KOPT-K1 (cell line): ENCODE data around the gene PTRH1.

Experiments used
- H3K27ac ChIP-seq: fragments of 200-600 bp; sonication (generic); 2 replicates; pipeline ENCODE4 v1.5.1; 2016; ENCODE audit warnings: antibody characterized with exemption, mild to moderate bottlenecking, low read depth, low read length; ENCODE audit not compliant: poor library complexity, severe bottlenecking
- H3K36me3 ChIP-seq: fragments of 200-600 bp; sonication (generic); 2 replicates; pipeline ENCODE4 v1.5.1; 2017; ENCODE audit warnings: antibody characterized with exemption, mild to moderate bottlenecking, low read length, moderate library complexity; ENCODE audit not compliant: insufficient read depth
- H3K9me3 ChIP-seq: fragments of 200-600 bp; sonication (generic); 2 replicates; pipeline ENCODE4 v1.5.1; 2017; ENCODE audit warnings: antibody characterized with exemption, low read length, mild to moderate bottlenecking; ENCODE audit not compliant: insufficient read depth, poor library complexity, severe bottlenecking

PTRH1 gene

DNA sequence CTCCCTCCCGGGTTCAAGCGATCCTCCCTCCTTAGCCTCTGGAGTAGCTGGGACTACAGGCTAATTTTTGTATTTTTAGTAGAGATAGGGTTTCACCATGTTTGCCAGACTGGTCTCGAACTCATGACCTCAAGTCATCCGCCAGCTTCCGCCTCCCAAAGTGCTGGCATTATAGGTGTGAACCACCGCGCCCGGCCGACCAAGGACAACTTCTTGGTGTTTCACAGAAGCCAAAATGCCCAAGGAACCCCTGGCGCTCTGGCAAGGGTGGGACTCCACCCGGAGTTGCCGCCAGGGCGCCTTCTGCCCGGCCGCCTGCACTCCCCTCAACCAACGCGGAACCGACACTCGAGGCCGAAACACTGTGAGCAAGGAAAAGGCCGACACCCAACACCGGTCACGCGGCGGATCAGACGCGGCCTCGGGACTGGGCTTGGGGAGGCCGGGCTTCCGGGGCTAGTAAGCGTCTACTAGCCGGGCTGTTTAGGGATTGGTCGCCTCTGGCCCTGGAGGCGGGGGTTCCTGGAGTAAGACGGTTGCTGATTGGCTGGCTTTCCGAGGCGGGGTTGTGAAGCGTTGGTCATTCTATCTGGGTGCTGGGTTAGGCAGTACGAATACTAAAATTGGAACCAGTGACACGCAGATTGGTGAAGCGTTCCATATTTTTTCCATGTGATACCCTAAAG lies 16.3 kb downstream of the PTRH1 start:
- Histone ChIP-seq H3K9me3 (no peaks in the 10 kb centered on the region), H3K27ac (no peak overlapping the region), H3K36me3 (no peaks in the 10 kb centered on the region)

DNA sequence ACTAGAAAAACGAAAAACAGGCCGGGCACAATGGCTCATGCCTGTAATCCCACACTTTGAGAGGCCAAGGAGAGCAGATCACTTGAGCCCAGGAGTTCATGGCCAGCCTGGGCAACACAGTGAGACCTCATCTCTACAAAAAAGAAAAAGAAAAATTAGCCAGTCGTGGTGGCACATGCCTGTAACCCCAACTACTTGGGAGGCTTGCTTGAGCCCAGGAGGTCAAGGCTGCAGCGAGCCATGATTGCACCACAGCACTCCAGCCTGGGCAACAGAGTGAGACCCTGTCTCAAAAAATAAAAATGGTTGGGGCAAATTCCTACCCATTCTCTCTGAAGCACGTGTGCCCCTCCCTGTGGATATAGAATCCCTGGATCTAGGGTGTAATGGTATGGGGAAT lies 17.1 kb downstream of the PTRH1 start:
- H3K36me3 ChIP-seq = no peaks in the 10 kb centered on the region
- H3K27ac ChIP-seq = no peak overlapping the region
- no peaks in the 10 kb centered on the region for H3K9me3 ChIP-seq

DNA sequence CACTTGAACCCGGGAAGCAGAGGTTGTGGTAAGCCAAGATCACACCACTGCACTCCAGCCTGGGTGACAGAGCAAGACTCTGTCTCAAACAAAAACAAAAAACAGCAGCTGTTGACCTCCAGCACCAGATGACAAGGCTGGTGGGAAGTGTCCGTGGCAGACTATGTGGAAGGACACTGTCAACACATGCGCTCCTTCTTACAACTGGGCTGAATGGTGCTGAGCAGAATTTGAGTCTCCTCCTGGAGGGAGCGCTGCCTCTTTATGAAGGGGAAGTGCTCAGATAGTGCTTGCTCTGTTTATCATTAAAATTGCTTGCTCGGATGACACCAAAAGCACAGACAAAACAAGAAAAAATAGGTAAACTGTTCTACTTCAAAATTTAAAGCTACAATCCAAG lies 17.9 kb downstream of the PTRH1 start:
- Histone ChIP-seq H3K9me3 (no peaks in the 10 kb centered on the region), H3K27ac (no peak overlapping the region)

DNA sequence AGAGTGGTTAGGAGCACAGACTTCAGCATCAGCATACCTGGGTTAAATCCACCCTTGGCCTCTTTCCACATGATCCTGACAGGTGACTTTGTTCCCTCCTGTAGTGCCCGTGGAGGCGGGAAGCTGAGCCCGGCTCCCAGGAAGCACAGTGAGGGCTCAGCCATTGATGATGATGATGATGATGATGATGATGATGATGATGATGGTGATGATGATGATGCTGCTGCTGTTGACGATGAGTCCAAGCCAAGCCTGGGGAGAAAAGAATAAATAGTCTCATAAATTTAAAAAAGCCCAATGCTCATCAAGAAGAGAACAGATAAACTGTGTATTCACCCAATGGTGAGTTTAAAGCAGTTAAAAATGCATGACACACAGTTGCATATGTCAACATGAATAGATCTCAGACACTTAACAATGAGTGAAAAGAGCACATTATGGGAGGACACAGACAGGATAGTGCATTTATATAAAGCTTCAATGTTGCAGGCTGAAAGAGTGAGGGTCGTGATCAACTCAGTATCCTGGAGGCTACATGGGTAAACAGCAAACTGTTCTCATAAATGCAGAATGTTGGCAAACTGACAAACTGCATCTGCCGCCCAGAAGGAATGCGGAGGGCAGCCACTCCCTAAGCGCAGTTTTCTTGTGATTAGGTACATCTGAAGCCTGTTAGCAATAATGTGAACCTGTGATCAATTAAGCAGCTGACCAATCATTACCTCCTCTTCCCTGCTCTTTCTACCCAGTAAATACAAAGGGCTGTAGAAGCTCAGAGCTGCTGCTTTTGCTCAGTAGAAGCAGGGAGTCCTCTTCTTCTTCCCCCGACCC lies 20.4 kb downstream of the PTRH1 start:
- Histone ChIP-seq H3K36me3 (no peaks in the 10 kb centered on the region), H3K27ac (no peak overlapping the region), H3K9me3 (no peaks in the 10 kb centered on the region)

More for the DNA sequence above, 17.9 kb downstream of the PTRH1 start:
- H3K36me3 ChIP-seq = no peaks in the 10 kb centered on the region

DNA sequence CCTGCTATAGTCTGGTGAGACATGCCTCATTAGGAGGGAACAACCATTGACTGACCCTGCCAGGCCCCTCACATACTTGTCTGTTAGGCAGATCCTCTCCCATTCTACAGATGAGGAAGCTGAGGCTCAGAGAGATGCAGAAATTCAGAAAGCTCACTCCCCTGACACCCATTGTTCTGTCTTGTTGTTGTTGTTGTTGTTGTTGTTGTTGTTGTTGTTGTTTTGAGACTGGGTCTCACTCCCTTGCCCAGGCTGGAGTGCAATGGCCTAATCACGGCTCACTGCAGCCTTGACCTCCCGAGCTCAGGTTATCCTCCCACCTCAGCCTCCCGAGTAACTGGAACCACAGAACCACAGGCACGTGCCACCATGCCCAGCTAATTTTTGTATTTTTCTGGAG lies 21.8 kb downstream of the PTRH1 start:
- no peaks in the 10 kb centered on the region for H3K36me3 ChIP-seq
- no peaks in the 10 kb centered on the region for H3K9me3 ChIP-seq
- no peak overlapping the region for H3K27ac ChIP-seq

DNA sequence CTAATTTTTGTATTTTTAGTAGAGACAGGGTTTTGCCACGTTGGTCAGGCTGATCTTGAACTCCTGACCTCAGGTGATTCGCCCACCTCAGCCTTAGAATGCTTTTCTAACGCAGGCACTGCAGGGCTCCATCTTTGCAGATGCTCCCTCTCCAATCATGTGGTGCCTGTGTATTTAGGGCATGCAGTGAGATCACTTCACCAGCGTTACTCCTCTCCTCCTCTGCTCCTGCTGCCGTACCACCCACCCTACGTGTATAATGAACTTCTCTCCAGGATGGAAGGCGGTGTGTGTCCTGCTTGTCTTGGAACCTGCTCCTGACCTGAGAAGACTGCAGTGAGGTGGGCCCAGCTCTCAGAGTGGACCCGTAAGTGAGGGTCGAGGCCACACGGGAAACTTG lies 22.3 kb downstream of the PTRH1 start:
- no peaks in the 10 kb centered on the region for H3K36me3 ChIP-seq
- H3K9me3 ChIP-seq = no peaks in the 10 kb centered on the region
- no peak overlapping the region for H3K27ac ChIP-seq

DNA sequence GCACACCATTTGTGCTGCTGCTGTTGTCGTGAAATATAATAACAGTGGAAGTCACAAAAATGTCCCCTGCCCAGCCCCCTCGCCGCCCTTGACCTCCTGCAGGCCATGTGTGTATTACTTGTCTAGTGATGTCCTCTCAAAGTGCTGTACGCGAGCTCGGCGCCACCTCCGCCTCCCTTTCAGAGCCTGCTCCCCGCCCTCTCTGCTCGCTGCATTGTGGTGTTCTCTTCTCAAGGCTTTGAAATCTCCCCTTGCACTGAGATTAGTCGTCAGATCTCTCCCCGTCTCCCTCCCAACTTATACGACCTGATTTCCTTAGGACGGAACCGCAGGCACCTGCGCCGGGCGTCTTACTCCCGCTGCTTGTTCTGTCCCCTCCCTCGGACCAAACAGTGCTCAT lies 23.4 kb downstream of the PTRH1 start:
- H3K36me3 ChIP-seq = no peaks in the 10 kb centered on the region
- H3K27ac ChIP-seq = no peak overlapping the region
- no peaks in the 10 kb centered on the region for H3K9me3 ChIP-seq

DNA sequence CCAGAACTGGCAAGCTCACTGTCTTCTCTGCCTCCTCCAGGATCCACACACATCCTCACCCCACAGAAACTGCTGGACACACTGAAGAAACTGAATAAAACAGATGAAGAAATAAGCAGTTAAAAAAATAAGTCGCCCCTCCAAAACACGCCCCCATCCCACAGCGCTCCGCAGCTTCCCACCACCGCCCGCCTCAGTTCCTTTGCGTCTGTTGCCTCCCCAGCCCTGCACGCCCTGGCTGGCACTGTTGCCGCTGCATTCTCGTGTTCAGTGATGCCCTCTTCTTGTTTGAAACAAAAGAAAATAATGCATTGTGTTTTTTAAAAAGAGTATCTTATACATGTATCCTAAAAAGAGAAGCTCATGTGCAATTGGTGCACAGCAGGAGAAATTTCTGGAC lies 24.7 kb downstream of the PTRH1 start:
- Histone ChIP-seq H3K9me3 (no peaks in the 10 kb centered on the region), H3K36me3 (no peaks in the 10 kb centered on the region), H3K27ac (no peak overlapping the region)

DNA sequence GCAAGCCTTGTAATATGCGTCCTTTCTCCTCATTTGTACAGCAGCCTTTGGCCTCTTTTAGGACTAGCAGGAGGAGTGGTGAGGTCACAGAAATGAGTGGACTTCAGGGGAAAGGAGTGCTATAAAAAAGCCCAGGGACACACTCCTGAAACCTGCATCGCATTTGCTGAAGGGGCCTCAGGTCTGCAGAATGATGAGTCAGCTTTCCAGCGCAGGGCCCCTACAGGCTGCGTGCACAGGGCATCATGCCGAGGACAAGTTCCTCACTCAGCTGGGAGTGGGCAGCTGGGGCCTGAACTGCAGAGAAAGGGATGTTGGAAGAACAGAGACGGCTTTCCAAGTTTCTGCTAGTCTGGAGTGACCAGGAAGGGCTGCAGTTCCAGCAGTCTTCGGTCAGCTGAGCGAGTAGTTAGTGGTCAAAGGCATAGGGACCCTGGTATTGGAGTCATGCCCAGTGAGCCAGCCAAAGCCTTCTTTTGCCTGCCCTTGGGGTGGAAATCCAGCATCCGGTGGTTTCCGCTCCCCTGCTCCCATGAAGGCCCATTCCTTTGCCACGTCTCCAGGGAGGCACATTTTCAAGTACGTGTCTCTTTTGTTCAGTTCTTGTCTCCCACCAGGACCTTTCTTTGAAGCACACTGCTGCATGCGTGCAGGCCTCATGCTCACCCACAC lies 26.0 kb downstream of the PTRH1 start:
- H3K27ac ChIP-seq = no peak overlapping the region
- H3K36me3 ChIP-seq = no peaks in the 10 kb centered on the region
- H3K9me3 ChIP-seq = no peaks in the 10 kb centered on the region

DNA sequence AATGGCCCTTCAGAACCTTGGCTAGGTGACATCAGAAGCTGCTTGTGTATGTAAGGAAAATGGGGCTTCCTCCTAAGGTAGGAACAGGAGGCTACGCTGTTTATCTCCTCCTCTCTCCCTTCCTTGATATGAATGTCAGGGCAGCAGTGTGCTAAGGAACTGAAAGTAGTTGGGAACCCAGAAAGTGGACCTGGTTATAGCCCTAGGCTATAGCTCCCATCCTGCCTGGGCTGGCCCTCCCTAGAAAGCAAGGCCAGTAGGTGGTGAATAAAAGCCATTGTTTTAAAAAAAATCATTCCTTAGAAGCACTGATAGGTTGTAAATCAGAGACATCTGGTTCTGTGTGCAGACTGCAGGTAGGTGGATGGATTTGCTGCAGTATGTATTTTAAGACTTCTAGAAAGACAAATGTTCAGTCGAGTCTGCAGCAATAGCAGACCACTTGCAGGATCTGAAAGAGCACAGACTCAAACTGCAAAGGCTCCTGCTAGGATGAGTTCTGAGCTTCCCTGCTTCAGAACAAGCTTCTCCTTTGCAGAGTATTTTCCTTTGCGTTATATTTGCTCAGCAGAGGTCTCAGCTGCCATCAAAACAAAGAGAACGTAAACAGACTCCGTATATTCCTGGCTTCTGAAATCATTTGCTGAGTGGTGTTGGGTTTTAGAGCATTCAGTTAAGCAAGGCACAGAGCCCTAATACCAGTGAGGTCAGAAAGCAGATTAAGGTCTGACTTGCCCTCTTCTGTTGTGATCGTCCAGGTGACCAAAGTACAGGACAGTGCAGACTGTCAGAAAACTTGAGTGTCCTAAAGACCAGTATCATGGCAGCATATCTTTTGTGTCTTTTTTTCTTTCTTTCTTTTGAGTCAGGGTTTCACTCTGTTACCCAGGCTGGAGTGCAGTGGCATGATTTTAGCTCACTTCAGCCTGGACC lies 28.7 kb downstream of the PTRH1 start:
- Histone ChIP-seq H3K27ac (no peak overlapping the region), H3K9me3 (no peaks in the 10 kb centered on the region), H3K36me3 (no peaks in the 10 kb centered on the region)

DNA sequence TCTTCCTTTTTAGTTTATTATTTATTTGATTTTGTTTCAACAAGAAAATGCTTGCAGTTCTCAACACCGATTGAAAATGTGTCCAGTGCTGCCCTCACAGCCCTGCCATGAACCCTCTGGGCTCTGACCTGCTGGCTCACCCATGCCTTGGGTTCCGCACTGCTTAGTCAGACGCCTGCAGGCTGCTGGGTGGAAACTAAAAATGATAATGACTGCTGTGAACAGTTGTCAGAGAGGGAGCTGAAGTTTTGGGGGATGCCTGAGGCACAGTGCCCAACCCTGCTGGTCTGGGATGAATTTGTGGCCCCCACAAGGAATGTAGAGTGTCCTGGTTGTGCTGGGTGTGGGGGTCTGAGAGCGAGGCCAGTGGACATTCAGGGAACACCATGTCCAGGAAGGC lies 30.9 kb downstream of the PTRH1 start:
- Histone ChIP-seq H3K36me3 (no peaks in the 10 kb centered on the region), H3K9me3 (no peaks in the 10 kb centered on the region), H3K27ac (no peak overlapping the region)

DNA sequence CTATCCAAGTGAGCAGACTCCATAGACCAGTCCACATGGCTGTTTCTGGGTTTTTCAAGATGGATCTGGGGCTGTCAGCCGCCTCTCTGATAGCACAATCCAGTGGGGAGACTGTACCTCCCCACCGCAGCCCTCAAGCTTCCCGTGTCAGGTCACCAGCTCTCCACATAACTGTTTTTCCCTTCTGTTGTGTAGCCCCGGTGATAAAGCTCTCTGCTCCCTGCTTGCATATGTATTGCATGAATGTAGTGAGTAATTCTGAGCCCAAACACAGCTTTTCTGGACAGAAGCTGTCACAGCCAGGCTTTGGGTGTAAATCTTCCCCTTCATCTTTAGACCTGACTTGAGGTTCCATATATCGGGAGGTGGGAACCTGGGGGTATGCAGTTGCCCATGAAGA lies 31.7 kb downstream of the PTRH1 start:
- no peaks in the 10 kb centered on the region for H3K36me3 ChIP-seq
- H3K27ac ChIP-seq = no peak overlapping the region
- H3K9me3 ChIP-seq = no peaks in the 10 kb centered on the region

DNA sequence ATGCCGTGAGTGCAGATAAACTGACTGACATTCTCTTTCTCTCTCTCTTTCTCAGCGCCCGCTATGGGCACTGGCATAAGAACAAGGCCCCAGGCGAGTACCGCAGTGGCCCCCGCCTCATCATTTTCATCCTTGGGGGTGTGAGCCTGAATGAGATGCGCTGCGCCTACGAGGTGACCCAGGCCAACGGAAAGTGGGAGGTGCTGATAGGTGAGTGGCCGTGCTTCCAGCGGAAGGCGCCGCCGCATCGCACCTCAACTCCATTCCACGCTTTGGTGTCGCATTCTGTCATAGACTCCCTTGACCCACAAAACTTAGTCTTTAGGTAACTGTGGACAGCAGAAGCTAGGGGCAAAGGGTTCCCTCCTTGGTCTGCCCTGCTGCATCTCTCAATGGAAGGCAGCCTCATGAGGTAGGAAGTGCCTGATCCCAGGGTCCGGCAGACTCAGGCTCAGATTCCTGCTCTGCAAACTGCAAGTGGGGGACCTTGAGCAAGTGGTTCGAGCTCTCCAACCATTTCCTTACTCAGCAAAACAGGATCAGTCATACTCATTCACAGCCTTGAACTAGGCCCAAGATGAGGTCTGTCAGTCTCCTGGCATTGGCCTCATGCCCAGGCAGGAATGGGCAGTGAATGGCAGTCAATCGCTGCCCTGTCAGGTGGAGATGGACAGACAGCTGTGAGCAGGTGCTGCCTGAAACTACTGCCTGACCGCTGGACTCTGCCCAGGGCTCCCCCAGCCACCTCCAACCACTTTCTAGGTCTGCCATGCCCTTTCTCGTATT lies 32.9 kb downstream of the PTRH1 start:
- no peak overlapping the region for H3K27ac ChIP-seq
- no peaks in the 10 kb centered on the region for H3K36me3 ChIP-seq
- no peaks in the 10 kb centered on the region for H3K9me3 ChIP-seq

DNA sequence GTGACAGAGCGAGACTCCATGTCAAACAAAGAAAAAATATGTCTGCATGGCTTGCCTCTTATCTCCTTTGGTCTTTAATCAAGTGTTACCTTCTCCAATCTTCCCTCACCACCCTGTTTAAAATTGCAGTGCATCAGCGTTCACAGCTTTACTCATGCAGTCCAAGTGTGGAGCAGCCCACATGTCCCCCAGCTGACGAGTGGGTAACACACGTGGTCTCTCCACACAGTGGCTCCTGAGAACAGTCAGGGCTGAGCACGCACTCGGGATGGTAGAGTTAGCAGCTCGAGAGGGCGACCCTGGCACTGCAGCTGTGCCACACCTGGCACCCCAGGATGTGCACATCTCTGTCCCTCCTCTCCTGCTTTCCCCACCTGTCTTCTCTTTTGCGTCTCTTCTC lies 34.6 kb downstream of the PTRH1 start:
- no peaks in the 10 kb centered on the region for H3K9me3 ChIP-seq
- H3K27ac ChIP-seq = no peak overlapping the region
- H3K36me3 ChIP-seq = no peaks in the 10 kb centered on the region
